NCI-H1048 (cell line): ENCODE measurements around the gene SPOCK2.

Experiments used
- DNase-seq: peaks from one replicate; lab custom pipeline; 2025; lab: John Stamatoyannopoulos, UW

Gene SPOCK2

DNA sequence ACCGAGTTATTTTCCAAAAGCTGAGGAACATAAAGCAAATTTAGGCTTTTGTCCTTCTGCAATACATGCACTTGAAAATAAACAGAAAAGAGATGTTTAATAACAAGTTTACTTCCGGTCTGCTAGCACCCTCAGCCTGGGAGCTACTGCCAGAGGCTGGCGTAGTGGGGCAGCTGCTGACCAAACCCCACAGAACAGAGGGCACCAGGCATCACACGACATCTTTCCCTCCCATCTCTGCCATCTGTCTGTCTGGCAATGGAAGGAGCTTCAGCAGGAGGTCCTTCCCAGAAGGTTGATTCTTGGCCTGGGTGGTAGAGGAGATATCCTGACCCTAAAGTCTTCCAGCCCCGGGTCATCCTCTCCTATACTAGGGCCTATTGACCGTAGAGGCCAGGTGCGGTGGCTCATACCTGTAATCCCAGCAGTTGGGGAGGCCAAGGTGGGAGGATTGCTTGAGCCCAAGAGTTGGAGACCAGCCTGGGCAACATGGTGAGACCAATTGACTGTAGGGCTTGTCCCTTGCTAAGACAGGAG, 76.3 kb downstream of the SPOCK2 start:
- no peak for DNase-seq

DNA sequence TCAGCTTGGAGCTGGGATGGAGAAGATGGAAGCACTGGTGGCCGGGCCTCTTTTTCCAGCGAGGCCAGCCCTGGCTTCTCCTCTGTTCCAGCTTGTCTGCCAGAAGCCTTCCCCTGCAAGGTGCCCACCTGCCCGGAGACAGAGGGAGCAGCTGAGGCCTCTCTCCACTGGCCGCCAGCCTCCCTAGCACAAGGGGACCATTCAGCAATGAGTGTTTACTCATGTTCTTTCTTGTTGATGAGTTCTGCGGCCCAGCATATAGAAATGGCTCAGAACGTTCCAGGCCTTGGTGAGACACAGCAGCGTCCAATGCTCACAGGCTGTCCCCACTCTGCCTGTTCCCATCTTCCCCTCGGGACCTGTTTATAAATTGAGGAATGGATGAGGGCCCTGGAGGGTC, 76.9 kb downstream of the SPOCK2 start:
- DNase-seq, result no peak

DNA sequence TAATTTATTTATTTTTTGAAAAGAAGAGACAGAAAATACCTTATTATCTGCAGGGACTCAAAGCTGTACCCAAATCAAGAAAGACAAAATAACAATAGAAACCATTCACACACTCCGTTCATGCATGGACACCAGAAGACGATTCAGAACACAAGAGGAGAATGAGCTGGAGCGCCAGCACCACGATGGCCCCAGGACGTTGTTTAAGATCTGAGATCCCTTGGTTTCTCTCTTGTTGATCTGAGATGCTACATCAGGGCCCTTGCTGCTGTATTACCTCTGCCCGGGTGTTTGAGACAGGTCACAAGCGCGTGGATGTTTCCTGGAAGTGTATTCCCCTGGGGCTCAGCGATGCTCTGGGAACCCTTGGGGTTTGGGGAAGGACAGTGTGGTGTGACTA, 77.3 kb downstream of the SPOCK2 start:
- no peak for DNase-seq

DNA sequence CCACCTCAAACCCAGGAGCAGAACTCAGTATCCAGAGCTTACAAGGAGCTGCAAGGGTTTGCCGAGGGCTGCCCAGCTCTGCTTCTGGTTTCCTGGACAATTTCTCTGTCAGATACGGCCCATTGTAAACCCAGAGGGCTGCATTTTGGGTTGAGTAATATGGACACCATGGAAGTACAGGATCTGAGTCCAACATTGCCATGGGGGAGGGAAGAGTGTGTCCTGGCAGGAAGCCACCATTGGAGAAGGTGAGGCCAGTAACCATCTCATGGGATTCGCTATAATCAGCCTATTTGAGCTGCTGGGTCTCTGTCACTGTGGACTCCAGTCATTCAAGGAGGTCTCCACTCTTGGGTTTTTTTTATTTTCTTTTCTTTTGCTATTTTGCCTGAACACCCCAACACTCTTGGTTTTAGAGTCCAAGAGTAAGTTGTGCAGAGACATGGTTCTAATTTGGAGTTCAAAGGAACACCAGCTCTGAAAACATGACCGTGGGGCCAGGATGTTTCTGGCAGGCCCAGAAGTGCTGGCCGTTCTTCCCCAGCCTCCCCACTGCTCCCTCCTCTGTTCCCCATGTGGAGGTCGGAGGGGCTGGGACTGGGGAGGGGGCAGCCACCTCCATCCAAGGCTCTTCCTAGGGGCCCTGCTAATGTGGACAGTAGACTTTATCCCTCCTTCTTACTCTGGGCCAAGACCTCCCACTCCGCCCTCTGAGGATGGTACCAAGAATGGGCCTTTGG, 77.9 kb downstream of the SPOCK2 start:
- DNase-seq, result no peak

DNA sequence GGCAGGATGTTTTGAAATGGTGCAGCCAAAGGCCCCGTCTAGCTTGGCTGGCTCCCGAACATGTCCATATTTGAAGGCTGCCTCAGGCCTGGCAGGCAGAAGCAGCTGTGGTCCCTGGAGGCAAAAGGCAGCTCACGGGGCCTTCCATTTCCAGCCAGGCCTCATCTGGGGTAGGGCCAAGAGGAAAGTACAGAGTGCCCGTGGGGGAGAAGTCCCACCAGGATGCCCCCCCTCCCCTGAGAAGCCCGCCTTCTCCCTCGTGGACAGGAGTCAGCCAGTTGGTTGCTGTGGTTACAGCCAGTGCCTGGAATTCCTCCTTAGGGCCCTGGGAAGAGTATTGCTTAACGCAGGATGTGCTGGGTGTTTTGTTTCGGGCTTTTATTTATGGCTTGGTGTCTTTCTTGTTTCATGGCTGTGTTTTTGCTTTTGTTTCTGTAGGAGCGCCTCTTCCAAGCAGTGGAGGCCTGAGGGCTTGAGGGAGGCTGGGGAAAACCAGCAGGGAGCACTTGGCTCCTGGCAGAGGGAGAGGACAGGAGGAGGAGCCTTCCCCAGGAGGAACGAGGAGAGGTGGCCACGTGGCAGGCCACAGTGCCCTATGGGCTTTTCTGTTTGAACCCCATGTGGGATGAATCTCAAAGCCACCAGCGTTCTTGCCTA, 78.8 kb downstream of the SPOCK2 start:
- DNase-seq, result no peak

- DNase-seq, result no peak
Measured at GRCh38 chr10:72009051-72009424, 79.3 kb downstream of the SPOCK2 start.
